Bronchial epithelial cell (primary cell): ENCODE measurements around the gene VPS4A. TPM values are rescaled to one million over a fixed set of nuclear protein-coding genes. Genes with fewer than 3 reads are reported as not detected.

Experiments
- DNase-seq: peaks from one replicate; pipeline ENCODE4 v3.0.0-alpha.2; 2010; ENCODE audit warnings: low read depth
- FAIRE-seq: peaks from 2 replicates; lab custom pipeline; 2011; peaks lifted over from hg19 to GRCh38; lab: Jason Lieb, UNC
- H3K27me3 ChIP-seq: 2 replicates; pipeline ENCODE4 v1.5.1; 2011; ENCODE audit warnings: low read length; ENCODE audit not compliant: control insufficient read depth, insufficient read depth
- H3K36me3 ChIP-seq: 2 replicates; pipeline ENCODE4 v1.5.1; 2011; ENCODE audit warnings: low read length; ENCODE audit not compliant: control insufficient read depth, insufficient read depth
- H3K4me3 ChIP-seq: 2 replicates; pipeline ENCODE4 v1.5.1; 2011; ENCODE audit warnings: mild to moderate bottlenecking, low read depth, low read length, control low read depth
- CTCF ChIP-seq: IDR thresholded peaks from 2 replicates; pipeline ENCODE4 v1.5.1; 2011; ENCODE audit warnings: mild to moderate bottlenecking, moderate library complexity, low read length, control low read depth, inconsistent platforms; ENCODE audit not compliant: insufficient read depth, severe bottlenecking
- total RNA-seq: library from RNA; depleted of rRNA; stranded (reverse); fragments of >200 nt; gene quantifications from 2 replicates; pipeline ENCODE4 v1.2.1, GENCODE V29; 2014

The VPS4A gene
- total RNA-seq, 1 donor from 2014 or later = 41.9 TPM

- DNase-seq (no peak), FAIRE-seq (no peak)
- H3K36me3 ChIP-seq = peaks cover 5% of the 10 kb centered on the region
- no peak for TF ChIP-seq CTCF
- no peak overlapping the region for H3K4me3 ChIP-seq
- no peaks in the 10 kb centered on the region for H3K27me3 ChIP-seq
These were observed 10.0 kb upstream of the VPS4A start for GRCh38 chr16:69301187-69301586.

GRCh38 chr16:69301861-69302260 lies 9.3 kb upstream of the VPS4A start:
- TF ChIP-seq CTCF = no peak
- no peaks in the 10 kb centered on the region for H3K27me3 ChIP-seq
- peaks cover 5% of the 10 kb centered on the region for H3K36me3 ChIP-seq
- no peak overlapping the region for H3K4me3 ChIP-seq
- FAIRE-seq (no peak), DNase-seq (no peak)

GRCh38 chr16:69302301-69302700 lies 8.8 kb upstream of the VPS4A start:
- Histone ChIP-seq H3K4me3 (no peak overlapping the region), H3K36me3 (peaks cover 5% of the 10 kb centered on the region), H3K27me3 (no peaks in the 10 kb centered on the region)
- FAIRE-seq = no peak
- no peak for TF ChIP-seq CTCF
- DNase-seq = no peak

- Histone ChIP-seq H3K36me3 (peaks cover 3% of the 10 kb centered on the region), H3K4me3 (no peak overlapping the region), H3K27me3 (no peaks in the 10 kb centered on the region)
- DNase-seq (no peak), FAIRE-seq (no peak)
- no peak for TF ChIP-seq CTCF
These were observed 5.1 kb upstream of the VPS4A start for GRCh38 chr16:69306031-69306430.

- Histone ChIP-seq H3K36me3 (peaks cover 3% of the 10 kb centered on the region), H3K27me3 (no peaks in the 10 kb centered on the region), H3K4me3 (no peak overlapping the region)
- TF ChIP-seq CTCF = no peak
- DNase-seq (no peak), FAIRE-seq (no peak)
These were observed 4.1 kb upstream of the VPS4A start for GRCh38 chr16:69307091-69307490.

- FAIRE-seq = no peak
- H3K36me3 ChIP-seq = peaks cover 3% of the 10 kb centered on the region
- no peaks in the 10 kb centered on the region for H3K27me3 ChIP-seq
- no peak overlapping the region for H3K4me3 ChIP-seq
- no peak for TF ChIP-seq CTCF
- DNase-seq = no peak
These were observed 3.3 kb upstream of the VPS4A start for GRCh38 chr16:69307856-69308255.
